Gastroesophageal sphincter (tissue), 4 donors: ENCODE data around the gene OR51V1. TPM values are rescaled to one million over a fixed set of nuclear protein-coding genes. Genes with fewer than 3 reads are reported as not detected.

Experiments
- ATAC-seq: fragments of 150-250 bp; one replicate; pipeline ENCODE4 v1.9.1; 2016; ENCODE audit warnings: mild to moderate bottlenecking, moderate library complexity
- H3K27ac ChIP-seq, 4 donors: fragments of 200-600 bp; sonication (generic) in 3 of 4; 1 replicate in 3 of 4; 2 replicates in 1 of 4; pipeline ENCODE4 v1.5.1; 2016 to 2019
- H3K27me3 ChIP-seq: fragments of 200-600 bp; sonication (generic); one replicate; pipeline ENCODE4 v1.5.1; 2019
- H3K36me3 ChIP-seq, 2 donors: fragments of 200-600 bp; sonication (generic); one replicate each; pipeline ENCODE4 v1.5.1; 2019; ENCODE audit warnings: control low read depth in 1 of 2
- H3K4me1 ChIP-seq, 3 donors: fragments of 200-600 bp; sonication (generic); 1 replicate in 2 of 3; 2 replicates in 1 of 3; pipeline ENCODE4 v1.5.1; 2016 to 2019; ENCODE audit warnings: control low read depth in 2 of 3
- H3K4me3 ChIP-seq, 2 donors: fragments of 200-600 bp; sonication (generic); one replicate each; pipeline ENCODE4 v1.5.1; 2019; ENCODE audit warnings: mild to moderate bottlenecking in 1 of 2, moderate library complexity in 1 of 2
- H3K9me3 ChIP-seq, 3 donors: fragments of 200-600 bp; sonication (generic); one replicate each; pipeline ENCODE4 v1.5.1; 2017 to 2019; ENCODE audit warnings: control low read depth in 2 of 3
- EP300 ChIP-seq: sonication (generic); formaldehyde crosslinking; IDR thresholded peaks from one replicate; pipeline ENCODE4 v1.6.1; 2017; ENCODE audit warnings: antibody characterized with exemption, mild to moderate bottlenecking
- POLR2A ChIP-seq, 2 donors: fragments of 450-650 bp; IDR thresholded peaks; one replicate each; pipeline ENCODE4 v1.6.1; 2017; ENCODE audit warnings: antibody characterized with exemption in 2 of 2, mild to moderate bottlenecking in 2 of 2, moderate library complexity in 1 of 2
- POLR2AphosphoS5 ChIP-seq: sonication (generic); formaldehyde crosslinking; IDR thresholded peaks from one replicate; pipeline ENCODE4 v1.6.1; 2017; ENCODE audit warnings: antibody characterized with exemption
- WGBS, 2 donors: methylation state at CpG; one replicate each; pipeline ENCODE4 v1.1.5; 2018; ENCODE audit warnings: low coverage in 1 of 2; 5-methylcytosine and 5-hydroxymethylcytosine counted together
- total RNA-seq, 4 donors: library from RNA; depleted of rRNA; stranded (reverse); fragments of >200 nt; gene quantifications; one replicate each; pipeline ENCODE4 v1.1.0, GENCODE V29; 2016
- TF ChIP-seq, protein P1 (sequence below), 4 experiments: fragments of 200-600 bp in 2 of 4; fragments of 450-650 bp in 2 of 4; sonication (generic) in 1 of 4; IDR thresholded peaks; one replicate each; pipeline ENCODE4 v1.5.1; 2017 to 2019; ENCODE audit warnings: antibody characterized with exemption in 4 of 4, mild to moderate bottlenecking in 2 of 4, moderate library complexity in 2 of 4

The OR51V1 gene
- total RNA-seq, 4 donors from 2014 or later: not detected

DNA sequence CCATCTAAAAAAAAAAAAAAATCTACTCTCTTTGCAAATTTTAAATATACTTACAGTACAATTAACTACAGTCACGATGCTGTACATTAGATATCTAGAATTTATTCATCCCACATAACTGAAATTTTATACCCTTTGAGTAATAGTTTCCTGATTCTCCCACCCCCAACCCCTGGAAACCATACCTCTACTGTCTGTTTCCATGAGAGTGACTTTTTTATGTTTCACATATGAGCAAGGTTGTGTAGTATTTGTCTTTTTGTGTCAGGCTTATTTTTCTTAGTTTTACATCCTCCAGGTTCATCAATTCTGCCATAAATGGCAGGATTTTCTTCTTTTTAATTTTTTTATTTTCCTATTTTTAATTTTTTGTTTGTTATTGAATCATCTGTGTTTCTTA lies 23.2 kb upstream of the OR51V1 start:
- Histone ChIP-seq H3K9me3 (peaks cover 0 to 6% (median 0%) of the 10 kb centered on the region in 3 donors), H3K4me1 (no peaks in the 10 kb centered on the region), H3K4me3 (no peak overlapping the region), H3K36me3 (no peaks in the 10 kb centered on the region), H3K27me3 (no peaks in the 10 kb centered on the region), H3K27ac (no peak overlapping the region)
- WGBS, 2 donors: 78 to 89% methylated on average over 1 of the region's 1 CpG
- TF ChIP-seq POLR2AphosphoS5 (no peak), POLR2A (IDR thresholded peaks at IDR 0.05) (no peak), EP300 (no peak)
- TF ChIP-seq, protein P1, sequence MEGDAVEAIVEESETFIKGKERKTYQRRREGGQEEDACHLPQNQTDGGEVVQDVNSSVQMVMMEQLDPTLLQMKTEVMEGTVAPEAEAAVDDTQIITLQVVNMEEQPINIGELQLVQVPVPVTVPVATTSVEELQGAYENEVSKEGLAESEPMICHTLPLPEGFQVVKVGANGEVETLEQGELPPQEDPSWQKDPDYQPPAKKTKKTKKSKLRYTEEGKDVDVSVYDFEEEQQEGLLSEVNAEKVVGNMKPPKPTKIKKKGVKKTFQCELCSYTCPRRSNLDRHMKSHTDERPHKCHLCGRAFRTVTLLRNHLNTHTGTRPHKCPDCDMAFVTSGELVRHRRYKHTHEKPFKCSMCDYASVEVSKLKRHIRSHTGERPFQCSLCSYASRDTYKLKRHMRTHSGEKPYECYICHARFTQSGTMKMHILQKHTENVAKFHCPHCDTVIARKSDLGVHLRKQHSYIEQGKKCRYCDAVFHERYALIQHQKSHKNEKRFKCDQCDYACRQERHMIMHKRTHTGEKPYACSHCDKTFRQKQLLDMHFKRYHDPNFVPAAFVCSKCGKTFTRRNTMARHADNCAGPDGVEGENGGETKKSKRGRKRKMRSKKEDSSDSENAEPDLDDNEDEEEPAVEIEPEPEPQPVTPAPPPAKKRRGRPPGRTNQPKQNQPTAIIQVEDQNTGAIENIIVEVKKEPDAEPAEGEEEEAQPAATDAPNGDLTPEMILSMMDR (IDR thresholded peaks at IDR 0.05): no peak
- no peak for ATAC-seq

- no peaks in the 10 kb centered on the region for H3K4me1 ChIP-seq
- peaks cover 0 to 6% (median 0%) of the 10 kb centered on the region in 3 donors for H3K9me3 ChIP-seq
- no peaks in the 10 kb centered on the region for H3K36me3 ChIP-seq
- WGBS, 2 donors: 51 to 100% methylated on average over 2 to 4 of the region's 6 CpGs
- no peak overlapping the region for H3K4me3 ChIP-seq
- H3K27ac ChIP-seq: no peak overlapping the region
- H3K27me3 ChIP-seq: no peaks in the 10 kb centered on the region
- TF ChIP-seq POLR2A (IDR thresholded peaks at IDR 0.05) (no peak), POLR2AphosphoS5 (no peak), EP300 (no peak)
- TF ChIP-seq, protein P1 (IDR thresholded peaks at IDR 0.05): no peak
- ATAC-seq: no peak
Measured at GRCh38 chr11:5223146-5223545, 22.7 kb upstream of the OR51V1 start.

DNA sequence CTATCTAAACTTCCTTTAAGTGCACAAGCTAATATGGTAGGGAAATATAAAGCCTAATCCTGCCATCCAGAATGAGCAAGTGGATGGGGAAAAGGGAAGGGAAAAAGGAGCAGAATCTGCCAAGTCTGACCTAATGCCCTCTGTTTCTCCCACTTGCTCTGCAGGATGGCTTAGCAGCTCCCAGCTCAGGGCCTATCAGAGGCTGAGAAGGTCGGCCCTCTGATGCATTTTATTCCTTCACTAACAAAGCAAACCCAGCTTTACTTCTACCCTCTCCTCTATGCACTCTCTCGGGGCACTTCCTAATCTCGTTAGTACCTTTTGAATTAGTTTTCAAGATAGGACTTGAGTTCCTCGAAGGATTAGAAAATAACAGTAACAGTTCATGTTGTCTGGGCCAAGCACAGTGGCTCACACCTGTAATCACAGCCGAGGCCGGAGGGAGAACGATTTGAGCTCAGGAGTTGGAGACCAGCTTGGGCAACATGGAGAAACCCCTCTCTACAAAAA lies 9.9 kb upstream of the OR51V1 start:
- Histone ChIP-seq H3K4me1 (no peaks in the 10 kb centered on the region), H3K9me3 (no peaks in the 10 kb centered on the region), H3K36me3 (no peaks in the 10 kb centered on the region), H3K4me3 (no peak overlapping the region), H3K27ac (no peak overlapping the region), H3K27me3 (no peaks in the 10 kb centered on the region)
- ATAC-seq: no peak
- 54 to 62% methylated on average over 3 to 7 of the region's 7 CpGs for WGBS, 2 donors
- TF ChIP-seq, protein P1 (IDR thresholded peaks at IDR 0.05): no peak
- TF ChIP-seq POLR2A (IDR thresholded peaks at IDR 0.05) (no peak), POLR2AphosphoS5 (no peak)

DNA sequence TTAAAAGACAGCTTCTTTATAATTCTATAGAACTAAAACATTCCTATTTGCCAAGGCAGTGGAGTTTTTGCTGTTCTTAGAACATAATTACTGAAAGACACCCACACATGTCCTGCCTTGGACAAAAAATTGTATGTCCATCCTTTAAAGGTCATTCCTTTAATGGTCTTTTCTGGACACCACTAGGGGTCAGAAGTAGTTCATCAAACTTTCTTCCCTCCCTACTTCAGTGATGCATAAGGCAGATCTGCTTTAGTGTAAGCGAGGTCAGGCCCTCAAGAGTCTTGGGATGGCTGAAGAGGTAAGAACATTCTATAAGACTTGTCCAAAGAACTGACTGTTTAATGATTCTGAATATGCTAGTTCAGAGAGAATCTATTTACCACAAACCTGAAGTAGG lies 4.3 kb upstream of the OR51V1 start:
- H3K36me3 ChIP-seq: no peaks in the 10 kb centered on the region
- ATAC-seq: no peak
- WGBS, 2 donors: 11 to 13% methylated on average over 1 of the region's 1 CpG
- no peak overlapping the region for H3K27ac ChIP-seq
- no peaks in the 10 kb centered on the region for H3K4me1 ChIP-seq
- H3K9me3 ChIP-seq: no peaks in the 10 kb centered on the region
- H3K27me3 ChIP-seq: no peaks in the 10 kb centered on the region
- no peak overlapping the region for H3K4me3 ChIP-seq
- TF ChIP-seq EP300 (no peak), POLR2AphosphoS5 (no peak), POLR2A (IDR thresholded peaks at IDR 0.05) (no peak)
- TF ChIP-seq, protein P1 (IDR thresholded peaks at IDR 0.05): peak in 2 of 4 experiments; percentile 28 to 30

GRCh38 chr11:5203366-5203765 lies 2.9 kb upstream of the OR51V1 start:
- TF ChIP-seq, protein P1 (IDR thresholded peaks at IDR 0.05): no peak
- no peak for ATAC-seq
- Histone ChIP-seq H3K27me3 (no peaks in the 10 kb centered on the region), H3K4me3 (no peak overlapping the region), H3K9me3 (no peaks in the 10 kb centered on the region), H3K27ac (no peak overlapping the region), H3K36me3 (no peaks in the 10 kb centered on the region), H3K4me1 (no peaks in the 10 kb centered on the region)
- WGBS, 2 donors: 83 to 100% methylated on average over 1 of the region's 2 CpGs
